Activated CD4-positive, alpha-beta T cell treated with anti-CD3 and anti-CD28 coated beads, Interleukin-2, Interleukin-4, amounts not matched to agents 100 ng/mL and 50 ng/mL, durations not matched to agents 16 hours and 8 hours (primary cell): Measurements from ENCODE around the gene DHH.
"Not testable (repeated sequence)": the region's sequence is repeated elsewhere in the genome, so short reads cannot be mapped to it uniquely, and the experiment has no call there.

Source experiments
- DNase-seq: peaks from one replicate; pipeline ENCODE4 v3.0.0-alpha.2; 2020; ENCODE audit warnings: low spot score

The DHH gene

GRCh38 chr12:49094160-49094974 is at the start of gene DHH:
Gene DHH, minus strand, starts transcription at chr12:49094801. Its CDS starts 289 bp downstream, at chr12:49094512.
- no peak for DNase-seq

GRCh38 chr12:49144384-49144783 is 49.8 kb upstream of the DHH start:
- DNase-seq: no peak

- no peak for DNase-seq
Observed at GRCh38 chr12:49138999-49139398, 44.4 kb upstream of the DHH start.

GRCh38 chr12:49138587-49138986 is 44.0 kb upstream of the DHH start:
- no peak for DNase-seq

GRCh38 chr12:49137476-49137875 is 42.9 kb upstream of the DHH start:
- no peak for DNase-seq

GRCh38 chr12:49136997-49137396 is 42.4 kb upstream of the DHH start:
- not testable (repeated sequence) for DNase-seq

GRCh38 chr12:49133590-49133989 is 39.0 kb upstream of the DHH start:
- DNase-seq: no peak

- no peak for DNase-seq
Observed at GRCh38 chr12:49133014-49133413, 38.4 kb upstream of the DHH start.

GRCh38 chr12:49131894-49132461 is 37.4 kb upstream of the DHH start:
- no peak for DNase-seq

- peak; percentile 93 for DNase-seq
Observed at GRCh38 chr12:49131051-49131893, 36.7 kb upstream of the DHH start, which contains the start of gene TUBA1B. Gene TUBA1B, minus strand, starts transcription at chr12:49131395. Its CDS starts 95 bp downstream, at chr12:49131300.

GRCh38 chr12:49130151-49131050 is 35.8 kb upstream of the DHH start:
- DNase-seq: peak; percentile 95

GRCh38 chr12:49129332-49130150 is 34.9 kb upstream of the DHH start:
- DNase-seq: no peak

GRCh38 chr12:49127971-49128370 is 33.4 kb upstream of the DHH start:
- not testable (repeated sequence) for DNase-seq

GRCh38 chr12:49126852-49127763 is 32.5 kb upstream of the DHH start:
- DNase-seq: peak; percentile 17

- no peak for DNase-seq
Observed at GRCh38 chr12:49121047-49121696, 26.6 kb upstream of the DHH start.

GRCh38 chr12:49111206-49111605 is 16.6 kb upstream of the DHH start:
- no peak for DNase-seq

- DNase-seq: peak; percentile 97
Observed at GRCh38 chr12:49110464-49111155, 16.0 kb upstream of the DHH start, which contains the start of gene LMBR1L. Gene LMBR1L, minus strand, starts transcription at chr12:49110847. Its CDS starts 292 bp downstream, at chr12:49110555.
